Body of pancreas (tissue), 4 donors: ENCODE results near the gene CP. TPM values are rescaled to one million over a fixed set of nuclear protein-coding genes. Genes with fewer than 3 reads are reported as not detected.

Source experiments
- ATAC-seq: fragments of 150-250 bp; one replicate; pipeline ENCODE4 v1.9.1; 2016
- DNase-seq, 4 donors: peaks; one replicate each; pipeline ENCODE4 v3.0.0-alpha.2; 2019
- H3K27ac ChIP-seq, 4 donors: fragments of 200-600 bp; sonication (generic); 1 replicate in 3 of 4; 2 replicates in 1 of 4; pipeline versions ENCODE4 v1.5.1 to v1.6.1; 2016 to 2019; ENCODE audit warnings: mild to moderate bottlenecking in 1 of 4, mixed read lengths in 1 of 4, moderate library complexity in 1 of 4
- H3K27me3 ChIP-seq, 2 donors: fragments of 200-600 bp; sonication (generic); one replicate each; pipeline ENCODE4 v1.6.0; 2016; ENCODE audit warnings: mild to moderate bottlenecking in 1 of 2
- H3K36me3 ChIP-seq, 2 donors: fragments of 200-600 bp; sonication (generic); replicated peaks in 1 of 2; 2 replicates each; pipeline ENCODE4 v1.5.1; 2016; ENCODE audit warnings: low read depth in 2 of 2; ENCODE audit not compliant: insufficient read depth in 1 of 2
- H3K4me1 ChIP-seq: fragments of 200-600 bp; sonication (generic); one replicate; pipeline ENCODE4 v1.6.0; 2016
- H3K4me3 ChIP-seq, 2 donors: fragments of 200-600 bp; sonication (generic); 1 replicate in 1 of 2; 2 replicates in 1 of 2; pipeline ENCODE4 v1.5.1; 2016 to 2019
- H3K9me3 ChIP-seq, 3 donors: fragments of 200-600 bp; sonication (generic); 1 replicate in 2 of 3; 2 replicates in 1 of 3; pipeline ENCODE4 v1.5.1; 2016
- CTCF ChIP-seq, 7 experiments: fragments of 450-650 bp in 4 of 7; fragments of 200-600 bp in 3 of 7; sonication (generic) in 3 of 7; IDR thresholded peaks; one replicate each; pipeline ENCODE4 v1.5.1; 2016 to 2019; ENCODE audit warnings: antibody characterized with exemption in 7 of 7
- POLR2A ChIP-seq, 3 donors: fragments of 450-650 bp; IDR thresholded peaks; one replicate each; pipeline ENCODE4 v1.6.1; 2016; ENCODE audit warnings: antibody characterized with exemption in 3 of 3, mild to moderate bottlenecking in 2 of 3
- WGBS, 2 donors: methylation state at CpG; one replicate each; pipeline ENCODE4 v1.1.5; 2017; 5-methylcytosine and 5-hydroxymethylcytosine counted together
- intact Hi-C: fragments of 100-400 bp; cut with DNase I; formaldehyde crosslinking; loops from one replicate; pipeline ENCODE4 v1.15.1; 2023
- total RNA-seq, 2 donors: library from RNA; depleted of rRNA; stranded (reverse); fragments of >200 nt; gene quantifications; one replicate each; pipeline ENCODE4 v1.1.0, GENCODE V29; 2016

CP gene
- total RNA-seq, 2 donors from 2014 or later: 5.7 to 11.5 TPM

GRCh38 chr3:149263856-149264255, 42.2 kb upstream of the CP start:
- no peaks in the 10 kb centered on the region for H3K27me3 ChIP-seq
- no peak overlapping the region for H3K4me3 ChIP-seq
- TF ChIP-seq CTCF (IDR thresholded peaks at IDR 0.05) (no peak), POLR2A (IDR thresholded peaks at IDR 0.05) (no peak)
- DNase-seq (no peak), ATAC-seq (no peak)
- no peaks in the 10 kb centered on the region for H3K9me3 ChIP-seq
- H3K27ac ChIP-seq: no peak overlapping the region
- H3K4me1 ChIP-seq: no peaks in the 10 kb centered on the region
- intact Hi-C loops: no loop called here
- no peaks in the 10 kb centered on the region for H3K36me3 ChIP-seq
- 22 to 94% methylated on average over 1 of the region's 1 CpG for WGBS, 2 donors

GRCh38 chr3:149258714-149259113, 37.1 kb upstream of the CP start:
- Histone ChIP-seq H3K27me3 (no peaks in the 10 kb centered on the region), H3K9me3 (no peaks in the 10 kb centered on the region), H3K27ac (no peak overlapping the region), H3K4me3 (no peak overlapping the region), H3K36me3 (no peaks in the 10 kb centered on the region), H3K4me1 (no peaks in the 10 kb centered on the region)
- TF ChIP-seq POLR2A (IDR thresholded peaks at IDR 0.05) (no peak), CTCF (IDR thresholded peaks at IDR 0.05) (no peak)
- intact Hi-C loops: no loop called here
- DNase-seq (no peak), ATAC-seq (no peak)
- 94 to 100% methylated on average over 1 to 4 of the region's 4 CpGs for WGBS, 2 donors

- Histone ChIP-seq H3K4me3 (no peak overlapping the region), H3K4me1 (no peaks in the 10 kb centered on the region), H3K27ac (no peak overlapping the region), H3K27me3 (no peaks in the 10 kb centered on the region), H3K36me3 (no peaks in the 10 kb centered on the region), H3K9me3 (no peaks in the 10 kb centered on the region)
- no peak for ATAC-seq
- TF ChIP-seq CTCF (IDR thresholded peaks at IDR 0.05): no peak
- no peak for TF ChIP-seq POLR2A (IDR thresholded peaks at IDR 0.05)
- WGBS, 2 donors: 76 to 82% methylated on average over 3 of the region's 3 CpGs
- no peak for DNase-seq
- intact Hi-C loops: no loop called here
Measured at GRCh38 chr3:149258298-149258697, 36.7 kb upstream of the CP start.

GRCh38 chr3:149252272-149252671, 30.6 kb upstream of the CP start:
- DNase-seq (no peak), ATAC-seq (no peak)
- 81 to 92% methylated on average over 2 of the region's 2 CpGs for WGBS, 2 donors
- no peak for TF ChIP-seq POLR2A (IDR thresholded peaks at IDR 0.05)
- no peak for TF ChIP-seq CTCF (IDR thresholded peaks at IDR 0.05)
- H3K27ac ChIP-seq: no peak overlapping the region
- no peaks in the 10 kb centered on the region for H3K9me3 ChIP-seq
- H3K36me3 ChIP-seq: no peaks in the 10 kb centered on the region
- H3K4me3 ChIP-seq: no peak overlapping the region
- intact Hi-C loops: no loop called here
- H3K27me3 ChIP-seq: no peaks in the 10 kb centered on the region
- peaks cover 17% of the 10 kb centered on the region for H3K4me1 ChIP-seq

GRCh38 chr3:149251186-149251585, 29.6 kb upstream of the CP start:
- intact Hi-C loops: no loop called here
- DNase-seq: no peak
- Histone ChIP-seq H3K4me3 (no peak overlapping the region), H3K9me3 (no peaks in the 10 kb centered on the region), H3K36me3 (no peaks in the 10 kb centered on the region), H3K4me1 (peaks cover 28% of the 10 kb centered on the region), H3K27ac (no peak overlapping the region), H3K27me3 (no peaks in the 10 kb centered on the region)
- TF ChIP-seq POLR2A (IDR thresholded peaks at IDR 0.05) (no peak), CTCF (IDR thresholded peaks at IDR 0.05) (no peak)
- WGBS, 2 donors: 95 to 97% methylated on average over 3 of the region's 3 CpGs
- ATAC-seq: no peak
